HG03565 (cell line): ENCODE data around the gene FOXE3.
"Not testable (repeated sequence)": the region's sequence is repeated elsewhere in the genome, so short reads cannot be mapped to it uniquely, and the experiment has no call there.

Experiments
- ATAC-seq: cut with Tn5 transposase; IDR thresholded peaks from one replicate; pipeline ENCODE4 v1.9.1; 2021; ENCODE audit warnings: mild to moderate bottlenecking, moderate library complexity; ENCODE audit not compliant: unreplicated experiment

Gene FOXE3

GRCh38 chr1:47444562-47445465 lies 28.7 kb downstream of the FOXE3 start:
- ATAC-seq = no peak

- no peak for ATAC-seq
Observed at GRCh38 chr1:47445823-47446550, 29.9 kb downstream of the FOXE3 start.

- no peak for ATAC-seq
Observed at GRCh38 chr1:47448462-47449222, 32.6 kb downstream of the FOXE3 start.

DNA sequence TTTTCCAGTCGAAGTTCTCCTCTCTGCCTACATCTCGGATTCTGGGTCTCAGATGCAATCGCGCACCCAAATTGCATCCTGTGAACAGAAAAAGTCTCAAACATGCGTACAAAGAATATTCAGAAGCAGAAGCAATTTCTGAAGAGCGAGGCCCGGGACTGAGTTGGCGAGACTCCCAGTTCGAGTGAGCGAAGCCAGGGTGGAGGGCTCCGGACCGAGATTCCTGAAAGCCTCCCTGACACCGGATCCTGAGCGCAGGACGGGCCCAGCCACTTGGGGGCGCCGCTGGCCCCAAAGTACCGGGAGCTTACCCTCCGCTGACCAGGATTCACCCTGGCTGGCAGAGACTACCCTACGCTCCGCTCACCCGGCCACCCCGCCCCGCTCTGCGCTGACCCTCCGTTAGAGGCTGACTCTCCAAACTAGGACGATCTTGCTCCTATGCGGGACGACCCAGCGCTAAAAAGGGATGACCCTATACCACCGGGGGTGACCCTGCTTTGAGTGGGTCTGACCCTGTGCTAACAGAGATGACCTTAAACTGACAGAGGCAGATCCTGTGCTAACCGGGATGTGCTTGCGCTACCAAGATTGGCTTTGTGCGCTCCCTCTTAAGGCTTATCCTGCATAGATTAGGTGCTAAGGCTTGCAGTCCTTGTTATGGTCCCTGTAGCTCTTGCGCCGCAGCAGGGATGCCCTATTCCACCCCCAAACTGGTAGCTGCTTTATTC lies 33.9 kb downstream of the FOXE3 start:
- ATAC-seq = no peak

GRCh38 chr1:47450606-47451005 lies 34.5 kb downstream of the FOXE3 start:
- ATAC-seq = no peak

DNA sequence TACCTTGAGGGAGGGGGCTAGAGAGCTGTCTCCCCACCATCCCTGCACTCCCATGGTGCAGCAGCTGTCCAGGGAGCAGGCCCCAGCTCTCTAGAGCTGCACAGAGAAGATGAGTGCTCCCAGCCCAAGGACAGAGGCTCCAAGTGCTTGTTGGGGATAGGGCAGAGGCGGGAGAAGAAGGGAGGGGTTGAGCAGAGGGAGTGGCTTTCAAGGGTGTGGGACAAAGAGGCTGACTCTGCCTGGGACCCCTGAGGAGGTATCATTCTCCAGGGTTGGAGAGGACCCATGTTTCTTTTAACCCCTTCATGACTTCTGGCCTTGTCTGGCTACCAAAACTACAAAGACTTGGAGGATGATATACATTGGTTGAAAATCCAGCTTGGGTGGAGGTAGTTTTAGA lies 36.3 kb downstream of the FOXE3 start:
- no peak for ATAC-seq

GRCh38 chr1:47453910-47454309 lies 37.8 kb downstream of the FOXE3 start:
- ATAC-seq = not testable (repeated sequence)

GRCh38 chr1:47456250-47456649 lies 40.2 kb downstream of the FOXE3 start:
- ATAC-seq = no peak

- not testable (repeated sequence) for ATAC-seq
Observed at GRCh38 chr1:47457547-47457946, 41.5 kb downstream of the FOXE3 start.

- ATAC-seq = no peak
Observed at GRCh38 chr1:47459253-47459788, 43.2 kb downstream of the FOXE3 start.

DNA sequence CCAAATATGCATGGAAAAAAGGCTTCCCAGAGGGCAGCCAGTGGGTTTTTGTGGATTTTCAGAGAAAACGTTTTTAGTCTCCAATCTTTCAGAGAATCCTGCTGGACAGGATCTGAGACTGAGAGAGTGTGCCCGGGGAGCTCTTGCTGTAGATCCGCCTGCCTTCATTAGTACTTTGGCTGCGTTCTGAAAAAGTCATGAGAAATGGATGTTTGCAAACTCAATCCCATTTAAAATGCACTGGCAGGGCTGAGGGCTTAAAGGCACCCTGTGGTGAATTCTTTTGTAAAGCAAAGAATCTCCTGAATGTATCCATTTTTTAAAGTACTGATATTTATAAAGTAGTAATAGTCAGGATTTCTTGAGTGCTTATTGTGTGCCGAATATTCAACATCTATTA lies 44.0 kb downstream of the FOXE3 start:
- ATAC-seq = no peak

GRCh38 chr1:47460456-47460855 lies 44.4 kb downstream of the FOXE3 start:
- no peak for ATAC-seq

- ATAC-seq = no peak
Observed at GRCh38 chr1:47465605-47466004, 49.5 kb downstream of the FOXE3 start.
